PC-3 (cell line): ENCODE results near the gene POLR3E.

Experiments used
- EZH2 ChIP-seq: fragments of 300-600 bp; sonication (generic); IDR thresholded peaks from one replicate; pipeline ENCODE4 v1.6.1; 2017; ENCODE audit warnings: antibody characterized with exemption, mild to moderate bottlenecking, low read length; ENCODE audit not compliant: unreplicated experiment
- TF ChIP-seq, protein P1 (sequence below): fragments of 300-600 bp; sonication (generic); conservative IDR thresholded peaks from 2 replicates; pipeline ENCODE4 v1.5.1; 2017; ENCODE audit warnings: antibody characterized with exemption, low read depth, mild to moderate bottlenecking, low read length

- TF ChIP-seq, protein P1, sequence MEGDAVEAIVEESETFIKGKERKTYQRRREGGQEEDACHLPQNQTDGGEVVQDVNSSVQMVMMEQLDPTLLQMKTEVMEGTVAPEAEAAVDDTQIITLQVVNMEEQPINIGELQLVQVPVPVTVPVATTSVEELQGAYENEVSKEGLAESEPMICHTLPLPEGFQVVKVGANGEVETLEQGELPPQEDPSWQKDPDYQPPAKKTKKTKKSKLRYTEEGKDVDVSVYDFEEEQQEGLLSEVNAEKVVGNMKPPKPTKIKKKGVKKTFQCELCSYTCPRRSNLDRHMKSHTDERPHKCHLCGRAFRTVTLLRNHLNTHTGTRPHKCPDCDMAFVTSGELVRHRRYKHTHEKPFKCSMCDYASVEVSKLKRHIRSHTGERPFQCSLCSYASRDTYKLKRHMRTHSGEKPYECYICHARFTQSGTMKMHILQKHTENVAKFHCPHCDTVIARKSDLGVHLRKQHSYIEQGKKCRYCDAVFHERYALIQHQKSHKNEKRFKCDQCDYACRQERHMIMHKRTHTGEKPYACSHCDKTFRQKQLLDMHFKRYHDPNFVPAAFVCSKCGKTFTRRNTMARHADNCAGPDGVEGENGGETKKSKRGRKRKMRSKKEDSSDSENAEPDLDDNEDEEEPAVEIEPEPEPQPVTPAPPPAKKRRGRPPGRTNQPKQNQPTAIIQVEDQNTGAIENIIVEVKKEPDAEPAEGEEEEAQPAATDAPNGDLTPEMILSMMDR = no peak
- TF ChIP-seq EZH2 = no peak
Measured at GRCh38 chr16:22380529-22380928, 83.3 kb downstream of the POLR3E start.
